HG02973 (cell line): ENCODE data around the gene MMS19.

Experiments
- ATAC-seq: cut with Tn5 transposase; IDR thresholded peaks from one replicate; pipeline ENCODE4 v1.9.1; 2021; ENCODE audit warnings: moderate library complexity; ENCODE audit not compliant: unreplicated experiment

Gene MMS19, protein sequence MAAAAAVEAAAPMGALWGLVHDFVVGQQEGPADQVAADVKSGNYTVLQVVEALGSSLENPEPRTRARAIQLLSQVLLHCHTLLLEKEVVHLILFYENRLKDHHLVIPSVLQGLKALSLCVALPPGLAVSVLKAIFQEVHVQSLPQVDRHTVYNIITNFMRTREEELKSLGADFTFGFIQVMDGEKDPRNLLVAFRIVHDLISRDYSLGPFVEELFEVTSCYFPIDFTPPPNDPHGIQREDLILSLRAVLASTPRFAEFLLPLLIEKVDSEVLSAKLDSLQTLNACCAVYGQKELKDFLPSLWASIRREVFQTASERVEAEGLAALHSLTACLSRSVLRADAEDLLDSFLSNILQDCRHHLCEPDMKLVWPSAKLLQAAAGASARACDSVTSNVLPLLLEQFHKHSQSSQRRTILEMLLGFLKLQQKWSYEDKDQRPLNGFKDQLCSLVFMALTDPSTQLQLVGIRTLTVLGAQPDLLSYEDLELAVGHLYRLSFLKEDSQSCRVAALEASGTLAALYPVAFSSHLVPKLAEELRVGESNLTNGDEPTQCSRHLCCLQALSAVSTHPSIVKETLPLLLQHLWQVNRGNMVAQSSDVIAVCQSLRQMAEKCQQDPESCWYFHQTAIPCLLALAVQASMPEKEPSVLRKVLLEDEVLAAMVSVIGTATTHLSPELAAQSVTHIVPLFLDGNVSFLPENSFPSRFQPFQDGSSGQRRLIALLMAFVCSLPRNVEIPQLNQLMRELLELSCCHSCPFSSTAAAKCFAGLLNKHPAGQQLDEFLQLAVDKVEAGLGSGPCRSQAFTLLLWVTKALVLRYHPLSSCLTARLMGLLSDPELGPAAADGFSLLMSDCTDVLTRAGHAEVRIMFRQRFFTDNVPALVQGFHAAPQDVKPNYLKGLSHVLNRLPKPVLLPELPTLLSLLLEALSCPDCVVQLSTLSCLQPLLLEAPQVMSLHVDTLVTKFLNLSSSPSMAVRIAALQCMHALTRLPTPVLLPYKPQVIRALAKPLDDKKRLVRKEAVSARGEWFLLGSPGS

DNA sequence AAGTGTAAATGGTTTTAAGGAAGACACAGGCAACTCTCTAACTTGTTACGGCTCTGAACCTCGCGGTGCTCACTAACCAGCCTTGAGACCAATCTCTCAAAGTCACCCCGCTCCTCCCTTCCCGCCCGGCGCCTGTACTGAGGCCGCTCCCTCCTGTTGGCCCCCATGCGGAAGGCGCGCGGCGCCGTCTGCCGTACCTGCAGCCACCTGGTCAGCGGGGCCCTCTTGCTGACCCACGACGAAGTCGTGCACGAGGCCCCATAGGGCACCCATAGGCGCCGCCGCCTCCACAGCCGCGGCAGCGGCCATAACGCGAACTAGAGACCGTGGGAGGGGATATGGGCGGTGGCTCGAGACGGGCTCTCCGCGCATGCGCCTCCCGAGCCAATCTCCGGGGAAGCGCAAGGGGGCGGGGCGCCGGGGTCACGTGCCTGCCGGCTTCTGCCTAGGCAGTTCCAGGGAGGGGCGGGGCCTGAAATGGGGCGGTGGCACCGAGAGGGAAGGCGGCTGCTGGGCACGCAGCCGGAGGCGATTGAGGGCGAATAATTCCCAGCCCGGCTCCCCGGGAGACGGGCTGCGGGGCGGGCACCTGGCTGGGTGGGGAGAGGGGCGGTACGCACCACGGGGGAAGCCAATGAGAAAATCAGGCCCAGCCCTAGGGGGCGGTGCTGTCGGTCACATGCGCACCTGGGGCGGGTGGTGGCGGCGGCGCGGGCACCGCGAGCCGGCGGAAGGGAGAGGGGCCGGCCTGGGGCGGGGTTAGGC, at the start of gene MMS19:
TSS of gene MMS19 (minus strand) at position 347 of the 765 bp plus-strand sequence. CDS start at position 309, 38 bp downstream.
- peak; percentile 92 for ATAC-seq

- no peak for ATAC-seq
Observed at GRCh38 chr10:97547962-97548361, 49.7 kb upstream of the MMS19 start.

GRCh38 chr10:97547271-97547600, 49.0 kb upstream of the MMS19 start:
- no peak for ATAC-seq

GRCh38 chr10:97546456-97547270, 48.4 kb upstream of the MMS19 start:
- no peak for ATAC-seq

DNA sequence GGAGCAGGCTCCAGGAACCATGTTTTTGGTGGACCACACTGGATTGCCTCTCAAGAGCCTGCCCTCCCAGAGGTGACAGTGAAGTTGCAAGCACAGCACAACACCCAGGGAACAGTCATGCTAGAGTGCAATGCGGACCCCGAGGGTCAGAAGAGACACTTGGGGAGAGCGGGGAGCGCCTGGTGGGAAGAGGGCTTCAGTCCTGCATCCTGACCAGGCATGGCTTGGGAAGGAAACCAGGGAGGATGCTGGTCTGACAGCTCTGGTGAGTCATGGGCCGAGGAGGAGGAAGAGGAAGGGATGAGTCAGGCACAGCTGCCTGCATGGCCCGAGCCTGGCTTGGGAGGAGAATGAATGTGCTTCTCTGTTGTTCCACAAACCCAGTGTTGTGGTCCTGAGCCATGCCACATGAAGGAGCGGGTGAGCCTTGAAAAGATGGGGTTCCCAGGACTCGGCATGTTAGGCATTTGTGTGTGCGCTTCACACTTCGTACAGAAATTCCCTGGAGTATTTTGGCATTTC, 44.9 kb upstream of the MMS19 start:
- ATAC-seq, result no peak

- ATAC-seq, result no peak
Observed at GRCh38 chr10:97542169-97543024, 44.2 kb upstream of the MMS19 start.

GRCh38 chr10:97540669-97541500, 42.7 kb upstream of the MMS19 start:
- no peak for ATAC-seq

GRCh38 chr10:97539523-97540200, 41.4 kb upstream of the MMS19 start:
- ATAC-seq, result no peak

DNA sequence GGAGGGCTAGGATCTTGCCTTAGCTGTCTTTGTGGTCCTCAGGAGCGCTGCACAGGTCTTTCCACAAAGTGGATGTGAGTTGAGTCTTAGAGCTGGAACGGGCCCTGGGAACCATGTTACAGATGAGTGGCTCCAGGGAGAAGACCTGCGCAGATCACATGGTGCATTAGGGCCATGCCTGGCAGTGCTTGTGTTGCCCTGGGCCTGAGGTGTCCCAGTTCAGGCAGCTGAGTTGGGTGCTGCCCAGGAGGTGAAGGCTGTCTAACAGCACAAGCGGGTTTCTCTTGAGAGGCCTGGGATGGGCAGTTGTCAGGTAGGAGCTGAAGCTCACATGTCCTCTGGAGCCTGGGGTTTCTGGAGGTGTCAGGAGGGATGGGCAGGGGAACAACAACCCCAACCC, 40.6 kb upstream of the MMS19 start:
- ATAC-seq, result no peak

DNA sequence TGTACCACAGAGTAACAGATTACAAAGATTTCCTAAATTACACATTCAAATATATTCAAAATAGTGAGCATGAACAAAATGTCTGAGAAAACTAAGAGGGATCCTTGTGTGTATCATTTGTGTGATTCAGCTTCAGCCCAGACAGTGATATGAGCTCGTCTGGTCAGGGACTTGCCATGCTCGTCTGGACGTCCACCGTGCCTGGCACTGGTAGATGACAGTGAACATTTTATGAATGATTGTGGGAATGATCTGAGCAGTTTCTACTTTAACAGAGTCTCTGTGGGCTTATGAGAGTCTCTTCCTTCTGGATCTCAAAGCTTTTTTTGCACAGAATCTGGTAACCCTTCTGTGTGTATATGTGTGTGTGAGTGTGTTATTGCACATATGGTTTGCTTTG, 40.2 kb upstream of the MMS19 start:
- no peak for ATAC-seq

GRCh38 chr10:97537186-97537869, 39.1 kb upstream of the MMS19 start:
- no peak for ATAC-seq

DNA sequence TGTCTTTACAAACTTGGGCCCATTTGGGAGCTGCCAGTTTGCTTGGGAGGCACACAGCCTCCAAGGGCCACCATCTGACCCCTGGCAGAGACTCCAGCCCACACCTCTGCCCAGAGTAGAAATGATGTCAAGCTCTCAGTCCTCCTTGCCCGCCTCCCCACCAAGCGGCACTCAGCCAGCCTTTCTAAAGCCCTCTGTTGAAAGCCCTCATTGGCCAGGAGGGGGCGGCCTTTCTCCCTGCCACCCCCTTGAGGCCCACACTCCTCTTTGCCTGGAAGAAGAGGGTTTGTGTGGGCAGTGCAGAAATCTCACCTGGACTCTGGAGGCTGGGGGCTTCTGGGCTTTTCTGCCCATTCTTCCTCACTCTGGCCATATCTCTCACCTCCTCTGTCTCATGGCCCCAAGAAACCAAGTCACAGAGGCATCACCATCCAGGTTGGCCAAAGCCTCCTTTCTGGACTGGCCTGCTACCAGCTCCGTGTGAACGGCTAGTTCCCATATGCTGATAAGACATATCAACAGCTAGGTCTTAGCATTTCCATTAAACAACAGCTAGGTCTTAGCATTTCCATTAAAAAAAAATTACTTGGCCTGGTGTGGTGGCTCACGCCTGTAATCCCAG, 36.6 kb upstream of the MMS19 start:
- no peak for ATAC-seq

DNA sequence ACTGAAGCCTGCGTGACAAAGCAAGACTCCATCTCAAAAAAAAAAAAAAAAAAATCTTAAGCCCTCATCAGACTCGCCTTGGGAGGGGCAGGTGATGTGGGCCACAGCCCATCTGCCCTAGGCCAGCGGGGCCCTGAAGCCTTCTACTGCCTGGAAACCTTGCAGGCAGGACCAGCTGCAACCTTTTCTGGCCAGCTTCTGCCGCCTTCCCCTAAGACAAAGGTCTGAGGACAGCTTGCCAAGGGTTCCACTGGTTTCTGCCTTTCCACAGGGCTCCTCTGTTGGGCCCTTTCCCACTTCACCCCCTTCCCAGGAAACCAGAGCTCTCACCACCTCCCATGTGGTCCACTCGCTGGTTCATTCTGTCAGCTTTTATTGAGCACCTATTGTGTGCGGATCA, 35.7 kb upstream of the MMS19 start:
- no peak for ATAC-seq

DNA sequence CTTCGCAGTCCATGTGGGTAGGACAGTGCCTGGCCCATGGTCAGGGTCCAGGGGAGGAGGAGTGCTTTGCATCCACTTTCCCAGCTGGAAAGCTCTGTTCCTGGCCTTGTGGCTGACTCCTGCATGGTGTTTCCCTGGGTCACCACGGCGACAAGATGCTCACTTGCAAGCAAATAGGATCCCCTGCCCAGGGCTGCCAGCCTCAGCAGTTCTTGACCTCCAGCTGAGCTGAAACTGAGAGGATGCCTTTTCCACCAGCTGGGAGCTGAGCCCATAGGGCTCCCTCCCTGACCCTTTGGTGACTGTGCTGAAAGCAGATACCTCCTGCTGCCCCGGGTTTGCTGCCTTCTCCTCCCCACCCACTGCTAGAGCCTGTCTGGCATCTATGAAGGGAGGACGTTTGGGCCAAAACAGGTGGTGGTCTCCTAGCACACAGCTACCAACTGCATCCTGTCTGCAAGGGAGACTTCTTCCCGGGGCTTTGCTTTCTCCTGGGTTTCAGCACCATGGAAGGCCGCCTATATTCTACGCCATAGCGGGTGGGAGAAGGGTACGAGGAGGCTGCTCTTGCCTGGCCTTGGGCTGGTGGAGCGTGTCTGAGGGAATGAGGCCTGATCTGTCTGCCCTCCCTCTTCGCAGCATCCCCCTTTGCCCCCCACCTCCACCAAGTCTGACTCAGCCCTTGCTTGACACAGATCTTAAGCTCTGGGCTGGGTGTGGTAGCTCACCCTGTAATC, 34.9 kb upstream of the MMS19 start:
- ATAC-seq, result no peak

GRCh38 chr10:97531401-97531986, 33.3 kb upstream of the MMS19 start:
- ATAC-seq, result no peak
